GM12878 (cell line): Measurements from ENCODE around the gene LCN12.

Source experiments
- CHD4 ChIP-seq: fragments of 200-600 bp; sonication (generic); IDR thresholded peaks from 2 replicates; pipeline ENCODE4 v1.6.1; 2016; ENCODE audit warnings: mild to moderate bottlenecking
- CREB1 ChIP-seq: IDR thresholded peaks from 2 replicates; pipeline ENCODE4 v1.6.1; 2012; ENCODE audit warnings: low read depth, mild to moderate bottlenecking, inconsistent platforms
- EP300 ChIP-seq, 2 experiments: fragments of 150-350 bp in 1 of 2; IDR thresholded peaks; 2 replicates each; pipeline ENCODE4 v1.6.1; 2011 to 2012; ENCODE audit warnings: low read depth in 2 of 2, low read length in 2 of 2, borderline replicate concordance in 1 of 2, improper control_type of control experiment in 1 of 2, inconsistent platforms in 1 of 2; ENCODE audit not compliant: control insufficient read depth in 1 of 2
- EZH2 ChIP-seq: IDR thresholded peaks from 2 replicates; pipeline ENCODE4 v1.6.1; 2012; ENCODE audit warnings: low read depth, mild to moderate bottlenecking, control low read depth, inconsistent platforms, low read length, borderline replicate concordance; ENCODE audit not compliant: control insufficient read depth
- HDAC2 ChIP-seq: fragments of 200-600 bp; sonication (generic); IDR thresholded peaks from 2 replicates; pipeline ENCODE4 v1.6.1; 2017
- JUND ChIP-seq: IDR thresholded peaks from 2 replicates; pipeline ENCODE4 v1.6.1; 2012; ENCODE audit warnings: low read depth, mild to moderate bottlenecking, low read length, improper control_type of control experiment, moderate library complexity
- PAX8 ChIP-seq: fragments of 450-650 bp; IDR thresholded peaks from 2 replicates; pipeline ENCODE4 v1.6.1; 2017; ENCODE audit warnings: mild to moderate bottlenecking, moderate library complexity
- RB1 ChIP-seq: fragments of 450-650 bp; formaldehyde crosslinking; IDR thresholded peaks from 2 replicates; pipeline ENCODE4 v1.6.1; 2017; ENCODE audit warnings: mild to moderate bottlenecking, borderline replicate concordance
- WRNIP1 ChIP-seq: IDR thresholded peaks from 2 replicates; pipeline ENCODE4 v1.6.1; 2011; ENCODE audit warnings: low read depth, low read length, improper control_type of control experiment, borderline replicate concordance
- ZNF274 ChIP-seq: IDR thresholded peaks from one replicate; pipeline ENCODE4 v1.8.0; 2011; ENCODE audit not compliant: insufficient read length, insufficient read depth
- ZZZ3 ChIP-seq: IDR thresholded peaks from 2 replicates; pipeline ENCODE4 v1.6.1; 2011; ENCODE audit warnings: low read depth; ENCODE audit not compliant: control insufficient read depth, insufficient read length
- TF ChIP-seq, protein P1 (sequence below), 3 experiments: IDR thresholded peaks in 2 of 3; conservative IDR thresholded peaks in 1 of 3; 2 replicates each; pipeline ENCODE4 v1.5.1; 2011; ENCODE audit warnings: low read depth in 3 of 3, low read length in 3 of 3, mild to moderate bottlenecking in 3 of 3, control low read depth in 2 of 3, moderate library complexity in 2 of 3, inconsistent platforms in 1 of 3, mixed read lengths in 1 of 3; ENCODE audit not compliant: control insufficient read depth in 2 of 3, insufficient read depth in 1 of 3; ENCODE audit errors: extremely low read depth in 1 of 3

DNA sequence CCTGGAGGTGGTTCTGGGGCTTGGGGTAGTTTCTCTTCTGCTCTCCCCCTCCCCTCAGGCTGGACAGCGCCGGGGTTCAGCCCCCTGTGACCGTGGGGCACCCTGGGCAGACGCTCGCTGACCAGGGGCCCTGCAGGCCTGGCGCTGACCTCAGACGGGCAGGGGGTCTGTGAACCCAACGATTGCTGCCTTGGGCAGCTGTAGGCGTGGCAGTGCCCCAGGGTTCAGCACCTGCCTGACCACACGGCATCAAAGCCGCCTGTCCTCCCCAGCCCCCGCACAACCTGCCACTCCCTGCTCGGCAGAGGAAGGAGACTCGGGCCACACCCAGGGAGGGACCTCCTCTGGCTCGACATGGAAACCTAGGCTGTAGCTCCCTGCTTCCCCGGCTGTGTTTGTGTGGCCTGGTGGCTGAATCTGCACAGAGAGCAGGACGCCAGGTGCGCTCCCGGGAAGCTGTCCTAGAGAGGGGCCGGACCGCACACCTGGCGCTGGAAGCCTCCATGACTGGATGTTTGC lies 12.2 kb downstream of the LCN12 start:
- TF ChIP-seq, protein P1, sequence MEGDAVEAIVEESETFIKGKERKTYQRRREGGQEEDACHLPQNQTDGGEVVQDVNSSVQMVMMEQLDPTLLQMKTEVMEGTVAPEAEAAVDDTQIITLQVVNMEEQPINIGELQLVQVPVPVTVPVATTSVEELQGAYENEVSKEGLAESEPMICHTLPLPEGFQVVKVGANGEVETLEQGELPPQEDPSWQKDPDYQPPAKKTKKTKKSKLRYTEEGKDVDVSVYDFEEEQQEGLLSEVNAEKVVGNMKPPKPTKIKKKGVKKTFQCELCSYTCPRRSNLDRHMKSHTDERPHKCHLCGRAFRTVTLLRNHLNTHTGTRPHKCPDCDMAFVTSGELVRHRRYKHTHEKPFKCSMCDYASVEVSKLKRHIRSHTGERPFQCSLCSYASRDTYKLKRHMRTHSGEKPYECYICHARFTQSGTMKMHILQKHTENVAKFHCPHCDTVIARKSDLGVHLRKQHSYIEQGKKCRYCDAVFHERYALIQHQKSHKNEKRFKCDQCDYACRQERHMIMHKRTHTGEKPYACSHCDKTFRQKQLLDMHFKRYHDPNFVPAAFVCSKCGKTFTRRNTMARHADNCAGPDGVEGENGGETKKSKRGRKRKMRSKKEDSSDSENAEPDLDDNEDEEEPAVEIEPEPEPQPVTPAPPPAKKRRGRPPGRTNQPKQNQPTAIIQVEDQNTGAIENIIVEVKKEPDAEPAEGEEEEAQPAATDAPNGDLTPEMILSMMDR (IDR thresholded peaks at IDR 0.05 in 2 of 3, conservative IDR thresholded peaks at IDR 0.05 in 1 of 3; ENCODE audit: control insufficient read depth in 2 of 3, extremely low read depth in 1 of 3, insufficient read depth in 1 of 3, low read depth in 3 of 3, low read length in 3 of 3): no peak
- TF ChIP-seq JUND (no peak), ZNF274 (no peak), CREB1 (no peak), HDAC2 (no peak), EP300 (IDR thresholded peaks at IDR 0.05; ENCODE audit: borderline replicate concordance in 1 of 2, control insufficient read depth in 1 of 2, low read depth in 2 of 2, low read length in 2 of 2) (no peak), CHD4 (no peak), ZZZ3 (no peak), PAX8 (no peak), RB1 (no peak), EZH2 (no peak), WRNIP1 (no peak)
